ENCODE data around the gene IGF1.

IGF1 gene

GRCh38 chr12:102496591-102496990 lies 16.2 kb upstream of the IGF1 start:
- no peak for DNase-seq

GRCh38 chr12:102487226-102487625 lies 6.9 kb upstream of the IGF1 start:
- no peak for DNase-seq

- no peak for DNase-seq
Measured at GRCh38 chr12:102486153-102486552, 5.8 kb upstream of the IGF1 start.

GRCh38 chr12:102484428-102484958 lies 4.1 kb upstream of the IGF1 start:
- DNase-seq = peak; percentile 4 to 15 (median 12)

- DNase-seq = no peak
Measured at GRCh38 chr12:102484017-102484416, 3.7 kb upstream of the IGF1 start.

GRCh38 chr12:102483466-102483865 lies 3.1 kb upstream of the IGF1 start:
- DNase-seq = no peak

GRCh38 chr12:102481705-102482425 lies 1.5 kb upstream of the IGF1 start:
- no peak for DNase-seq

GRCh38 chr12:102479939-102480338 lies 424 bp downstream of the IGF1 start:
- no peak for DNase-seq

GRCh38 chr12:102479099-102479885 lies 1.1 kb downstream of the IGF1 start:
- DNase-seq = no peak

- DNase-seq = no peak
Measured at GRCh38 chr12:102478405-102479098, 1.8 kb downstream of the IGF1 start.

- no peak for DNase-seq
Measured at GRCh38 chr12:102475355-102475754, 5.0 kb downstream of the IGF1 start.

- no peak for DNase-seq
Measured at GRCh38 chr12:102474438-102475064, 5.8 kb downstream of the IGF1 start.

- no peak for DNase-seq
Measured at GRCh38 chr12:102472496-102472895, 7.9 kb downstream of the IGF1 start.

- DNase-seq = no peak
Measured at GRCh38 chr12:102471556-102471955, 8.8 kb downstream of the IGF1 start.

- DNase-seq = no peak
Measured at GRCh38 chr12:102470945-102471344, 9.4 kb downstream of the IGF1 start.

- DNase-seq = no peak
Measured at GRCh38 chr12:102468261-102468915, 12.0 kb downstream of the IGF1 start.

GRCh38 chr12:102465762-102466560 lies 14.4 kb downstream of the IGF1 start:
- no peak for DNase-seq

GRCh38 chr12:102463659-102464249 lies 16.6 kb downstream of the IGF1 start:
- no peak for DNase-seq

GRCh38 chr12:102462795-102463465 lies 17.4 kb downstream of the IGF1 start:
- no peak for DNase-seq

- DNase-seq = no peak
Measured at GRCh38 chr12:102462386-102462785, 18.0 kb downstream of the IGF1 start.

- no peak for DNase-seq
Measured at GRCh38 chr12:102461501-102461900, 18.9 kb downstream of the IGF1 start.
